ENCODE results near the gene MAP3K6. TPM values are rescaled to one million over a fixed set of nuclear protein-coding genes. Genes with fewer than 3 reads are reported as not detected.

MAP3K6 gene
- total RNA-seq, 4 donors from 2014 or later, result 26.4 to 129 (median 35.1) TPM

GRCh38 chr1:27321813-27322568 is 44.8 kb downstream of the MAP3K6 start, which contains the start of gene TMEM222:
Gene TMEM222 (plus strand): TSS chr1:27322163. CDS start chr1:27322198, 35 bp downstream.
- TF ChIP-seq CTCF (IDR thresholded peaks at IDR 0.05; ENCODE audit: low read depth), result no peak

GRCh38 chr1:27318596-27318995 is 48.2 kb downstream of the MAP3K6 start:
- TF ChIP-seq CTCF (IDR thresholded peaks at IDR 0.05; ENCODE audit: low read depth), result no peak

DNA sequence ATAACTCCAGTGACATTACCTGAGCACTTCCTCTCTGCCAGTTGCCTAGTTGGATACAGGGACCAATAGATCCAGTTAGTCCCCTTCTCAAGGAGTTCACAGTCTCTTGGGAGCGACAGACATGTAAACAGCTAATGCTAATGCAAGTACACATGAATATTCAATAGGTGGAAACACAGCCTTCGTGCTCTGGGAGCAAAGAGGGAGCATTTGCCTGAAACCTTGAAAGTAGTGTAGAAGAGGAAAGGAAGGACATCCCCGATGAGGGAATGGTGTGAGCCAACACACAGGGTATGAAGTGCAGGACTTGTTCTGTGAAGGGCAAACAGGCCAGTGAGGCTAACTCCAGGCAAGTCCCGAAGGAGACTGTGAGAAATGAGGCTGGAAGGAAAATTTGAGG is 48.6 kb downstream of the MAP3K6 start:
- no peak for TF ChIP-seq CTCF (IDR thresholded peaks at IDR 0.05; ENCODE audit: low read depth)

DNA sequence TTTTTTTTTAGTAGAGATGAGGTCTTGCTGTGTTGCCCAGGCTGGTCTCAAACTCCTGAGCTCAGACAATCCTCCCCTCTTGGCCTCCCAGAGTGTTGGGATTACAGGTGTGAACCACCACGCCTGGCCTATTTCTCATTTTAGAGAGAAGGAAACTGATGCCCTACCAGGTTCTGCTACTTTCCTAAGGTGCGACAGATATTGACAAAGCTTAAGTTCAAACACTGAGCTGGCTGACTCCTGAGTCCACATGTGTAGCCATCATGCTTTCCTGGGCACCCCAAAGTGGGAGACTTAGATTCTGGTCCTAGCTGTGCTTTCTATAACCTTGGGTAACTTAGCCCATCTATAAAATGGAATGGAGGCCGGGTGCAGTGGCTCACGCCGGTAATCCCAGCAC is 49.9 kb downstream of the MAP3K6 start:
- no peak for TF ChIP-seq CTCF (IDR thresholded peaks at IDR 0.05; ENCODE audit: low read depth)

GRCh38 chr1:27314737-27315136 is 52.0 kb downstream of the MAP3K6 start:
- TF ChIP-seq CTCF (IDR thresholded peaks at IDR 0.05; ENCODE audit: low read depth), result no peak

GRCh38 chr1:27314169-27314568 is 52.6 kb downstream of the MAP3K6 start:
- no peak for TF ChIP-seq CTCF (IDR thresholded peaks at IDR 0.05; ENCODE audit: low read depth)

- TF ChIP-seq CTCF (IDR thresholded peaks at IDR 0.05; ENCODE audit: low read depth), result no peak
Measured at GRCh38 chr1:27307874-27308598, 58.7 kb downstream of the MAP3K6 start.
